ENCODE data around the gene BRPF1. TPM values are rescaled to one million over a fixed set of nuclear protein-coding genes. Genes with fewer than 3 reads are reported as not detected.
A peak's percentile ranks its signal among the peaks of the same experiment; 100 is the strongest.

BRPF1 gene
- total RNA-seq, 1 donor from 2014 or later: 23.7 TPM

- Histone ChIP-seq H3K27me3 (no peaks in the 10 kb centered on the region), H3K9me3 (no peaks in the 10 kb centered on the region), H3K36me3 (peaks cover 36% of the 10 kb centered on the region), H3K27ac (no peak overlapping the region), H3K4me1 (peaks cover 33% of the 10 kb centered on the region), H3K4me3 (peak overlapping the region; percentile 100)
- DNase-seq (no peak), ATAC-seq (no peak)
- intact Hi-C loops (cut with DNase I): no loop called here
- no peak for TF ChIP-seq CTCF (IDR thresholded peaks at IDR 0.05)
Observed at GRCh38 chr3:9791127-9791526, 59.6 kb downstream of the BRPF1 start.

- no peak for TF ChIP-seq CTCF (IDR thresholded peaks at IDR 0.05)
- ATAC-seq (no peak), DNase-seq (no peak)
- Histone ChIP-seq H3K27ac (peak overlapping the region; percentile 99), H3K9me3 (no peaks in the 10 kb centered on the region), H3K4me1 (peaks cover 33% of the 10 kb centered on the region), H3K27me3 (no peaks in the 10 kb centered on the region), H3K36me3 (peaks cover 35% of the 10 kb centered on the region), H3K4me3 (peak overlapping the region; percentile 100)
- intact Hi-C loops (cut with DNase I): no loop called here
Observed at GRCh38 chr3:9791790-9792404, 60.4 kb downstream of the BRPF1 start.

GRCh38 chr3:9792405-9793160 lies 61.0 kb downstream of the BRPF1 start, which contains the start of the genes ARPC4 and TADA3:
TSS of gene ARPC4 (plus strand) at chr3:9793082. CDS start at chr3:9793122, 40 bp downstream.
TSS of gene TADA3 (minus strand) at chr3:9792473. CDS start at chr3:9791466, 1,007 bp downstream.
- no peaks in the 10 kb centered on the region for H3K27me3 ChIP-seq
- peak within 1 kb of the TSS; percentile 99 for H3K27ac ChIP-seq
- intact Hi-C loops (cut with DNase I): no loop called here
- no peaks in the 10 kb centered on the region for H3K9me3 ChIP-seq
- ATAC-seq (peak; percentile 94), DNase-seq (peak; percentile 97)
- peak within 1 kb of the TSS; percentile 100 for H3K4me3 ChIP-seq
- peaks cover 42% of the 10 kb centered on the region for H3K36me3 ChIP-seq
- peaks cover 33% of the 10 kb centered on the region for H3K4me1 ChIP-seq
- peak; percentile 13 for TF ChIP-seq CTCF (IDR thresholded peaks at IDR 0.05)

GRCh38 chr3:9793161-9793781 lies 61.7 kb downstream of the BRPF1 start:
- Histone ChIP-seq H3K36me3 (peaks cover 49% of the 10 kb centered on the region), H3K4me3 (peak overlapping the region; percentile 100), H3K27me3 (no peaks in the 10 kb centered on the region), H3K27ac (peak overlapping the region; percentile 99), H3K9me3 (no peaks in the 10 kb centered on the region), H3K4me1 (peaks cover 33% of the 10 kb centered on the region)
- ATAC-seq (peak; percentile 57), DNase-seq (peak; percentile 73)
- no peak for TF ChIP-seq CTCF (IDR thresholded peaks at IDR 0.05)
- intact Hi-C loops (cut with DNase I): no loop called here

GRCh38 chr3:9794400-9794799 lies 62.9 kb downstream of the BRPF1 start:
- Histone ChIP-seq H3K36me3 (peaks cover 49% of the 10 kb centered on the region), H3K27ac (no peak overlapping the region), H3K9me3 (no peaks in the 10 kb centered on the region), H3K4me1 (peaks cover 33% of the 10 kb centered on the region), H3K27me3 (no peaks in the 10 kb centered on the region), H3K4me3 (no peak overlapping the region)
- DNase-seq (no peak), ATAC-seq (no peak)
- intact Hi-C loops (cut with DNase I): no loop called here
- no peak for TF ChIP-seq CTCF (IDR thresholded peaks at IDR 0.05)

Measured in upper lobe of right lung (tissue), 1 donor.